Lower leg skin (tissue), 3 donors: ENCODE data around the gene SLC25A6.
"Not testable (repeated sequence)": the region's sequence is repeated elsewhere in the genome, so short reads cannot be mapped to it uniquely, and the experiment has no call there.

ENCODE experiments used
- POLR2A ChIP-seq, 2 donors: fragments of 450-650 bp; IDR thresholded peaks; one replicate each; pipeline ENCODE4 v1.6.1; 2016 to 2017; ENCODE audit warnings: antibody characterized with exemption in 2 of 2, mild to moderate bottlenecking in 1 of 2, moderate library complexity in 1 of 2
- TF ChIP-seq, protein P1 (sequence below), 3 donors: fragments of 450-650 bp; IDR thresholded peaks; one replicate each; pipeline ENCODE4 v1.5.1; 2016; ENCODE audit warnings: antibody characterized with exemption in 3 of 3, mild to moderate bottlenecking in 3 of 3, moderate library complexity in 2 of 3

DNA sequence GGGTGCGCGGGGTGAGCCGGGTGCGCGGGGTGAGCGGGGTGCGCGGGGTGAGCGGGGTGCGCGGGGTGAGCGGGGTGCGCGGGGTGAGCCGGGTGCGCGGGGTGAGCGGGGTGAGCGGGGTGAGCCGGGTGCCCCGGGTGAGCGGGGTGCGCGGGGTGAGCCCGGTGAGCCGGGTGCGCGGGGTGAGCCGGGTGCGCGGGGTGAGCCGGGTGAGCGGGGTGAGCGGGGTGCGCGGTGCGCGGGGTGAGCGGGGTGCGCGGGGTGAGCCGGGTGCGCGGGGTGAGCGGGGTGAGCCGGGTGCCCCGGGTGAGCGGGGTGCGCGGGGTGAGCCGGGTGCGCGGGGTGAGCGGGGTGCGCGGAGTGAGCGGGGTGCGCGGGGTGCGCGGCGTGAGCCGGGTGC, 25.6 kb downstream of the SLC25A6 start:
- TF ChIP-seq POLR2A (IDR thresholded peaks at IDR 0.05) = not testable (repeated sequence)
- TF ChIP-seq, protein P1, sequence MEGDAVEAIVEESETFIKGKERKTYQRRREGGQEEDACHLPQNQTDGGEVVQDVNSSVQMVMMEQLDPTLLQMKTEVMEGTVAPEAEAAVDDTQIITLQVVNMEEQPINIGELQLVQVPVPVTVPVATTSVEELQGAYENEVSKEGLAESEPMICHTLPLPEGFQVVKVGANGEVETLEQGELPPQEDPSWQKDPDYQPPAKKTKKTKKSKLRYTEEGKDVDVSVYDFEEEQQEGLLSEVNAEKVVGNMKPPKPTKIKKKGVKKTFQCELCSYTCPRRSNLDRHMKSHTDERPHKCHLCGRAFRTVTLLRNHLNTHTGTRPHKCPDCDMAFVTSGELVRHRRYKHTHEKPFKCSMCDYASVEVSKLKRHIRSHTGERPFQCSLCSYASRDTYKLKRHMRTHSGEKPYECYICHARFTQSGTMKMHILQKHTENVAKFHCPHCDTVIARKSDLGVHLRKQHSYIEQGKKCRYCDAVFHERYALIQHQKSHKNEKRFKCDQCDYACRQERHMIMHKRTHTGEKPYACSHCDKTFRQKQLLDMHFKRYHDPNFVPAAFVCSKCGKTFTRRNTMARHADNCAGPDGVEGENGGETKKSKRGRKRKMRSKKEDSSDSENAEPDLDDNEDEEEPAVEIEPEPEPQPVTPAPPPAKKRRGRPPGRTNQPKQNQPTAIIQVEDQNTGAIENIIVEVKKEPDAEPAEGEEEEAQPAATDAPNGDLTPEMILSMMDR (IDR thresholded peaks at IDR 0.05) = not testable (repeated sequence)
